SKM-1 treated with dmso at 0.1 percent for 144 hours (cell line): Measurements from ENCODE around the gene UNC13C.

ENCODE experiments used
- DNase-seq: peaks from one replicate; lab custom pipeline; 2025; ENCODE audit not compliant: unreplicated experiment; lab: John Stamatoyannopoulos, UW

The UNC13C gene

DNA sequence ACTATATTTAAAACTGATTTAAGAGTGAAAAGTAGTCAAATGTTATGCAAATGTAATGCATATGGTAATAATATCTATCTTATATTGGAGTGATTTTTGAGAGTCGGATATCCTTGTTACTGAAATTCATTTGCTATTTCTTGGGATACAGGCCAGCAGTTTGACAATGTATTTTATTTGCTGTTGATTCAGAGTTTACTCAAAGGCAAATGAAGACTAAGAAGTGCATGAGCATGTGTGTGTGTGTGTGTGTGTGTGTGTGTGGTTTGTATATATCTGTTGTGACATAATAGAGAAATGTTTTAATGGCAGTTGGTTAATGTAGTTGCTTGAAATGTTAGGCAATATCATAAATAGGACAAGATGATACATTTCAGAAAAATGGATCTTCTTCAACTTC is 39.0 kb downstream of the UNC13C start:
- no peak for DNase-seq

DNA sequence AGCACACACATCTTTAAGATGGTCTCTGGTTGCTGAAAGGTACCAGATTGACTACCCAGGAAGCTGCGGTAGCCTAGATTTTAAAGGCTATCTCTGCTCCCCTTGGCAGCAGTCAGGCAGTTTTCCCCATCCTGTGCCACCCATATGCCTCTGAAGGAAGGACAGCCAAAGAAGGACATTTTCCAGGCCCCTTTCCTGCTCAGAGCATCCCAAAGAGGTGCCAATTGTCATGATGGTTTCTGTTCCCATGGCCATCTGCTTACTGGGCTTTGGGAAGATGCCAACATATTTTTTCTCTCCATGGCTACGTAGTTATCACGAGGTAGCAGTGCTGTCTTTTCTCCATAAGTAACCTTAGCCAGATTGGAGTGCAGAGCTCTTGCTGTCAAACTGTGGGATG is 39.7 kb downstream of the UNC13C start:
- DNase-seq = no peak

DNA sequence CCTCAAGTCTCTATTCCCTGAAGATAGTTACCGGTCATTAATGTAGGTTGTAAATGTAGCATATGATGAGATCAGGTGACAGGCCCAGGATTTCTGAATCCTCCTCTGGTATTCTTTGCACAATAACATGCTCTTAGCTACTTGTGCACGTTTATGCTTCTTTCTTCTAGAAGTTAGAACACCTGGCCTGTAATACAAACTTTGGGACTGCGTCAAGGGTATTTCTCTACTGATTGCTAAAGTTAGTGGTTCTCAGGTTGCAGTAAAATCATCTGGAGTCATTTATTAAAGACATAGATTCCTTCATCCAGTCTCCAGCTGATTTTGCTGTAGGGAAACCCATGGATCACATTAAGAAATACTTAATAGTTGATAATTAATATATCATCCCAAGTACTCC is 48.0 kb downstream of the UNC13C start:
- DNase-seq = no peak

DNA sequence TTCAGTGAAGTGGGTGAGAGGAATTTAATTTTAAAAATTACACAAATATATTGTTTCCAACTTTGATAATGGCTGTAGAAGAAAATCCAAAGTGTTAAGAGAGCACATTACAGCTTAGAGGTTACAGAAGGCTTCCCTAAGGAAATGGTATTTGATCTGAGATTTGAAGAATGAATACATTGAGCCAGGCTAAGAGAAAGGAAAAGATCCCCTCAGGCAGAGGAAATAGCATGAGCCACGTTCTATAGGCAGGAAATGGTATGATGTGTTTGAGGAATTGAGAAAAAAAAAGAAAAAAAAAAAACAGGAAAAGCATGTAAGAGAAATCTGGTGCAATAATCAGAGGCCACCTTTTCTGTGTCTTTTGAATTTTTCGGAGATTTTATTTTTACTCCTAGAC is 48.6 kb downstream of the UNC13C start:
- DNase-seq = no peak

DNA sequence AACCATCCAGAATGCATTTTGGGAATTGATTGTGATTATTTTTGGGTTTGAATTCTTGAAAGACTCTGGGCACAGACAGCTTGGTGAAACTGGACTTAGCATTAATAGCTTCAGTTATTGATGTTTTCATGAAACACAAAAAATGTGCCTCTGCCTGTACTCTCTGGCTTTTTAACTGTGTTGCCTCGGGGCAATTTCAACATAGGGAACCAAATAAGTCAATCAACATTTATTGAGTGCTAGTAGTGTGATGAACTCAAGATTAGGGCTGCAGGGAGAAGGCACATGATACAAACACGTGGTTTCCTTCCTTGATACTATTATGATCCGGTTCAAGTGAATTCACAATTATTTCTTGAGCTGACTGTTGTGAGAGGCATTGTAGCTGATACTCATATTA is 50.8 kb downstream of the UNC13C start:
- no peak for DNase-seq

DNA sequence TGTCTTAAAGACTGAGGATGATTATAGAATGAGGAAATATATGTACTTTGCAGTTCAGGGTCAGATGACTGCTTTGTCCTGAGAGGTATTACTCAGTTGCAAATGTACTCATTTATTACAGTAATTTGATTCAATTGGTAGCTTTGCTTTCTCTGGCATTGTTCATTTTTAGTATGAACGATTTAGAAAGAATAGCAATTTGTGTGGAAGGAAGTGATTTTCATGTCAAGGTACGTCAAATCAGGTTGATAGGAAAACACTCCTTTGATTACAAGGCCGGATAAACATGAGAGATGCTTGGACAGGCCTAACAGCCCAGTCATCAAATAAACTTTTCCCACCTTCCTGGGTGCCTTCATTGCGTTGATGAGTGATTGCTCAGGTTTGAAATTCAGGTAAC is 53.8 kb downstream of the UNC13C start:
- no peak for DNase-seq

DNA sequence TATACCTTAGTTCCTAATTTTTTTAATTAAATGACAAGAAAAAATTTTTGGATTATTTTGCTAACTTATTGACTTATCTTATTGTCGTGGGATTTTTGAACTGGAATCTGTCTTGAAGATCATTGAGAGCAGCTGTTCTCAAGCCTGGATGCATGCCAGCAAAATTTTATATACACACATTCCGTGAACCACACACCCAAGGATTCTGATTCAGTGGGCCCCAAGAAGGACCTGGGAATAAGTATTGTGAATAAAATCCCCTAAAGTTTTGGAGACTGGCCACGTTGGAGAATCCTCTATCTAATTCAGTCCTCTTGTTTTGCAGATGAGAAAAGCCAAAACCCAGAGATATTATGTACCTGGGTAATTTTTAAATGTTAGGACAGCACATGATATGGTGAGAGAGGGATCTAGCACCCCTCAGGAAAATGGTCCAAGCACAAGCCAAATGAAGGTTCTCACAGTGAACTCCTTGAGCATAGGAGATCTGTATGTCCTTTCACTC is 55.2 kb downstream of the UNC13C start:
- no peak for DNase-seq

DNA sequence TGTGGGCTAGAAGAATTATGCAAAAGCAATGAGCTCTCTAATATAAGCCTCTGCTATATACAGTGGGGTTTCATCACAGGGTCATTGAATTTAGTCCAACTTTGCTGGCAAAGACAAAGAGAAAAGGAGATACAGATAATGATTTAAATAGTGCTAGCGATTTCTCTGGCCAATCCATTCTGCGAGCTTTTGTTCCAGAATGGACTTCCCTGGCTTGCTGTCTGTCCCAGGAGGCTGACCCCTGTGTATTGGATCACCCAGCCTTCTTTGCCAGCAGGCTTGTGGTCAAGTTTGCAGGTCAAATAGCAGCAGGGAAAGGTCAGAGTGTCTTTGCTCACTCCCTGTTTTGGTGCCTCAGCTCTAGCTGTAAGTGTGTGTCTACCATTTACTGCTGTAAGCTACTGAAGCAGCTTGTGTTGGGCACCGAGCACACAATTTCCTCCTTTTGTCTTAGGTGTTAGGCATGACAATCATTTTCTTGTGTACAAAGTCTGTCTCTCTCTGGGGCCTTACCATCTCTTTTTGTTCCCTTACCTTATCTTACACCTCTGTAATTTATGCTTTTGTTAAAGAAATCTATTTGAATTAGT is 55.7 kb downstream of the UNC13C start:
- DNase-seq = no peak

DNA sequence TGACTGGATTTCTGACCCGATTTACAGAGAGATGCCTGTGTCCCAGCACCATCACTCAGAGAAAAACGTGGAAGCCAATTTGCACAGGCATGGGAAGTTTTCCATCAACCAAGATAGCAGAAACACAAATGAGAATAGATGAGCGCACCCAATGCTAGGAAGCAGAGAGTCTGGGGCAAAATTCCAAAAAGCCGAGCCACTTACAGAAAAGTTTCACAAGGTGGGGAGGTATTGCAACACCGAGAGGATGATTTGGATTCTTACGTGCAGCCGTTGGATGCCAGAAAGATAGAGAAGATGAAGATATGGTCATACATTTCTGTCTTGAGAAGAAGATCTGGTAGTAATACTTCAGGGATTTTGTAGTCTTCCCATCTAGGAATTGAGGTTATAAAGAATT is 57.4 kb downstream of the UNC13C start:
- DNase-seq = no peak

DNA sequence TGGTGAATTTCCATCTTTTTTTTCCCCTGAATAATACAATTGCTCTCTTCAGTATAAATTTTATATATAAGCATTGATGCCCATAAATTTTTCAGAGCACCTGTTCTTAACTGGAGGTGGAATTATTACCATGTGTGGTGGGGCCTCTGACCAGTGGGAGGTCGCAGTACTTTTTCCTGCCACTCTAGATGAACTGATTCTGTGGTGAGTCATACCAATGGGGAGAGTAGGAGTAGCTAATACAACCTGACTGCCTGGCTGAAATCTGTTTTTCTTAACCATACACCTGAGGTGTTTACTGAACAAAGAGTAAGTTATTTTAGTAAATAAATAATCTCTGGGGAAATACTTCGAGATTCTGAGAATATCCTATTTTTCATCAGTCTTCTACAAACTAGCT is 67.2 kb downstream of the UNC13C start:
- no peak for DNase-seq

DNA sequence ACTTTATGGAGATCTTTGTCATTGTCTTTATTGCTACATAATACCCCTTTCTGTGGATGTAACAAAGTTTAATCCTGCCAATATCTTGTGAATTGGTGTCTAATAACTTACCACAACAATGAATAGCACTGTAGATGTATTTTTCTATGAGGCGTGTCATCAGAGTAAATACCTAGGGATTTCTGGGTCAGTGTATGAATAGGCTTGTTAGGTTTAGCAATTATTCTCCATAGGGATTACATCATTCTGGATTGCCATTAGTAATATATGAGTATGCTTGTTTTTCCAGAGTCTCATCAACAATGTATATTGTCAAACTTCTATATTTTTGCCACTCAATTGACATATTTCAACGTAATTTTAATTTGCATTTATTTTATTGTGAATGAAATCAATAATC is 67.9 kb downstream of the UNC13C start:
- no peak for DNase-seq

DNA sequence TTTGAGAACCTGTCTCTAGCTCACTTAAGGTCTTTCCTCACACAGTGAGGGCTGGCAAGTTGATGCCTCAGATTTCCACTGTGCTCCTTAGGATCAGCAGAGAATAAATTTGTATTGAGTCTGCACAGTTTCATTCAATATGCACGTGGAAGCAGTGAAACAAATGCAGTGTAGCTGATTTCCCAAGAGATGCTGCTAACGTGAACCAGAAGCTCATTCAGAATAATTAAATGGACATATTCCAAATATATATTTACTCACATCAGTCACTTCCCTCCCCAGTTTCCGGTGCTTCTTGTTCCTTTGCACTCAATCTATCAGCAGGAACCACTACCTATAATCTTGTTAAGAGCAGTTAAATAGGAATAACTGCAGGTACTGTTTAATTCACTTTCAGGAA is 86.1 kb downstream of the UNC13C start:
- DNase-seq = no peak

DNA sequence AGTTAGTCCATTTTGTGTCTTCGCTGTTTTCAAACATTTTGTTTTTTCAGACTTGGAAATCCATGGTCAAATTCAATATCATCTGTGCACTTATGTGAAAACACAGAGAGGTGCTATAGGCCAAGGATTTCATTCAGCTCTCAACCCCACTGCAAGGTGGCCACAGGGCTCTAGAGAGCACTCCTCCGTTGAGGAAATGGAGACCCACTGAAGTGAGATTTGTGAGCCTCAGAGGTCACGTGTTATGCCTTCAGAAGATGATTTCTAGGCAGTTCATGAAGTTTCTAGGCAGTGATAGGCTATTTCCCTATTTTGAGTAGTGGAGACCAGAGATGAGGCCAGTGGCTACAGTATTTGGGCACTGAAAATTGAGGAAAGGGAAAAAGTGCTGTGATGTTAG is 88.2 kb downstream of the UNC13C start:
- no peak for DNase-seq

DNA sequence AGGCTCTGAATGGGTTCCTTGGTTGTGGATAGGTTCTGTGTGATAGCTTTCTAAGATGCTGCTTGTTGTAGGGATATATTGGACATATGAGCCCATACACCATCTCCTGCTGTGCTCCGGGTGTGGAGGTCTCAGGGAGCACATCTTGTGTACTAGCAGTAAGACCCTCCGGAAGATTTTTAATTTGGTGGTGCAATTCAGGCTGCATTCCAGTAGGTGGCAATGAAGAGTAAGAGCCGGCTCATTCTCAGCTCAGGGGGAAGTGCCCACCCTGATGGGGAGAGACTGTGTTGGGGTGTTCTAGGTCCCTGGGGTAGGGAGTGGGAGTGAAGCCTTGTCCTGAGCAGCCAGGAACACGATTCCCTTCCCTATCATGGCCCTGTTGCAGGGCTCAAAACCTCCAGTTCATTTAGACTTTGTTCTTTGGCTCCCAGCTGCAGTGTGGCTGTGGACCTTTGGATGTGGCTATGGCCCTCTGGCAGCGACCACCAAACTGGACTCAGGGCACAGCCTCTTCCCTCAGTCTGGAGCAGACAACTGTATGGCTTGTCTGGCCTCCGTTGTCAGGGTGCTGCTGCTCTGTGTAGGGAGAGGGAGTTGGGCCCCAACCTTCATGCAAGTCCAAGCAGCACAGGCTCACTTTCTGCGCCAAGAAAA is 104.7 kb downstream of the UNC13C start:
- peak; percentile 7 for DNase-seq

DNA sequence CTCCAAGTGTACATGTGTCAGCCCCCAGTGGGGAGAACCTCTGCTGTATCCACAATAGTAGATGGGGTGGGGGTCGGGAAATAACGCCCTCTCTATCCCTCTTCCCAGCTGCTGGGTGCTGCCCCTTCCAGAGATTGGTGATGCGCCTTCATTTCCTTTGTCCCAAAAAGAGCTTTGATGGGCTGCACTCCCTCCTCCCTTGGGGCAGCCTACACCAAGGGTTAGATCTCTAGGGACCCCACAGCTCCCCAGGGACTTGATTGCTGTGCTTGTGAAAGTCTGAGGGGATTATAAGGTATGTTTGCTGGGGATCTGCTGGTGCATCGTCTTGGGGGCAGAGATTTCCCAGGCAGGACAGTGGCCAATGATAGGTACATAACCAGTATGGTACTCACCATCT is 105.3 kb downstream of the UNC13C start:
- no peak for DNase-seq

DNA sequence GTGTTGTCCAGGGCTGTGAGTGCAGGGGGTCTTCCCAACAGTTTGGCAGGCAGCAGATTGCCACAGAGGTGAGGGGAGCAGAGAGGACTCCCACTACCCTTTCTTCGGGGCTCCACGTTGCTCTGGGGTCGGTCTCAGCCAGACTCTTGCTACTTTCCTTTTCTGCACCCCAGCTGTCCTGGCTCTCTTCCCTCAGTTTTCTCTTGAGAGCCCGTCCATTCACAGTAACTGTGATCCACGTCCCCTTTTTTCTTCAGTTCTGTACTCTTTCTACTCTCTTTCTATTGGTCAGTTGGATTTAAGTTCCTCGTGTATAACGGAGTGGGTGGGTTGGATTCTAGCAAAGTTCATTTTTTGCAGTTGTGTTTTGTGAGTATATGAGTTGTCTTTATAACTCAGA is 105.8 kb downstream of the UNC13C start:
- DNase-seq = no peak

DNA sequence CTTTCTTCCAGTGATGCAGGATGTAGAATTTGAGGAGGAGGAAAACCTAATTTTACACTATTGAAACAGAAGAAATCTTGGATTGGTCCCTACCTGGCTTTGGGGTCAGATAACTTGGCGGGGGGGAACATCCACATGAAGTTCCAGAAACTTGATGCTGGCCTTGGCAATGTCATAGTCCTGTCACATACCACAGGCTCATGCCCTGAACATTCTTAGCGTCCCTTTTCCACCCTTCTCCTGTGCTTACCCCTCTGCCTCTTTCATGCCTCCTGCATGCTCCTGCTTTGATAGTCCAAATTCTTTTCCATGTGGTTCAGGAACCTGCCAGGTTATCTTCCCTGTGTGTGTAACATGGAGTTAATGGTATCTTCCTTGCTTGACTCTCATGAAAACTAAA is 110.6 kb downstream of the UNC13C start:
- no peak for DNase-seq

DNA sequence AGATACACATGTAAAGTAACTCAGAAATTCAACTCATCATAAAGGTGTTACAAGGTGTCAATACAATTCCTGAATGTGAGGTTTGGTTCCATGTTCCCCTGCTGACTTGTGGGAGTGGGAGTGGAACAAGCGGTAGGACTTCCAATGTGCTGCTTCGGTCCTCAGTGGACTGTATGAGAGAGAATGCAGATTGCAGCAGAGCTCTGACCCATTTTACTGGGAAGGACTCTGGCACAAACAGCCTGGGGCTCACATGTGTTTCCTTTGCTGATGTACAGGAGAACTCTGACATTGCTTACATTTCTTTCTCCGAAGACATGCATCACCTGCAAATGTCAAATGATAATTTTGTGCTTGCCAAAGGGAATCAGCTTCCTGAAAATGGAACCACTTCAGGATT is 111.5 kb downstream of the UNC13C start:
- no peak for DNase-seq

DNA sequence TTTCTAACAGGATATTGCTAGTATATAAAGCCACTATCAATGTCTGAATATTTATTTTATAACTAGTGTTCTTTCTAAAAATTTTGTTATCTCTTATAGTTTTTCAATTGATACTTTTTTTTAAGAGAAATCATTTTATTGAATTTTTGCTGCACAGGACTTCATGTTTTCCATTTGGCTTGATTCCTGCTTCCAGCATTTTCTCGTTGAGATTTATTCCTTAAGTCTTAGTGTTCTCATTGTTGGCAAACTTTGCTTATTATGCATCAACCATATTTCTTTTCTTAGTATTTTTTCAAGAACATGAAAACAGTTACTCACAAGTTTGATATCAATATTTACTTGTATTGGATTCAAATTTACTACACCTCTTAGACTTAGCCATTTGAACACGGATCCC is 113.4 kb downstream of the UNC13C start:
- DNase-seq = no peak

DNA sequence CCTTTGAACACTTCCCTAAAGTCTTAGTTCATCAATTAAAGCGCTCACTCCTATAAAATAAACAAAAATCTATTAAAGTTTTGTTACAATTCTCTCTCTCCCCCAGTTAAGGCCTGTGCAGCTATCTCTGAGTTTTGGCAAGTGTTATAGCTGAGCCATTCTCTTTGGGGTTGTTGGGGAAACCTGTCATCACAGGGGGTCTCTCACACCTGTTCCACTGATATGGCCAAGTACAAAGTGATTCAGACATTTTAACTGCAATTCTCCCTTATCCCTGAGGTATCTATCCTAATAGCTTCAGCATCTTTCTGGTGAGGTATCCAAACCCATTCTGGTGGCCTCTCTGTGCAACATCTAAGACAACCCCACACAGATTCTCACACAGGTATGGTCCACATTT is 116.4 kb downstream of the UNC13C start:
- no peak for DNase-seq

DNA sequence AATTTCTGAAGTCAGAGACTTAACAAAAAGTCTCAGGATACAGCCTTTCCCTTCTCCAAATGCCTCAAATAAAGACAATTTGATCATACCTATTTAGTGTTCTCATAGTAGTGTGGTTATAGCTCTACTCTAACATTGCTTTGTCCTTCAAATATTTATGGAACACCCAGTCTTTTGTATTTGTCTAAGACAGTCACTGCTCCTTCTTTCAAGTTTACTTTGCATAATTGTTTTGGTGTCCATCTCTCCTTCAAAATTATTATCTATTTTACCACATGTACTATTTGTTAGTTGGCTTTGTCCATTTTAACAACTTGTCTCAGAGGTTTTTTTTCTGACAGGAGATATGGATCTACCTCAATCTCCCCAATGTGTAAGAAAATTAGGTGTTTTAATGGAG is 118.8 kb downstream of the UNC13C start:
- DNase-seq = no peak

DNA sequence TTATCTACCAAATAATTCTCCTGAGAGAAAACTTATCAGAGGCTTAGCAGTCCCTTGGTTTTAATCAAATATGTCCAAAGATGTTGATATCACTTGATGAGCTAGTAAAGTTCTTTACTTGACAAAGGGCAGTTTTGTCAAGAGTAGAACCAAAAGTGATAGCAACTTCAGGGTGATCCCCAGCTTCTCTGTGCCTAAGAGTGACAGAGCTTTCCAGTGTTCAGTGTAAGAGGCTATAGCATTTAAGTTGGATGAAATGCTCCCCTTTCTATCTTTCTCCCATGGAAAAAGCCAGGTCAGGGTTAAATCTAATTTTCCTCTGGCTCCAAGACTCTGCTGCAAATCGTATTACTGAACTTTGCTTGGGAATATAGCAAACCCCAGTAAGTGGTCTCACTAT is 120.8 kb downstream of the UNC13C start:
- no peak for DNase-seq

DNA sequence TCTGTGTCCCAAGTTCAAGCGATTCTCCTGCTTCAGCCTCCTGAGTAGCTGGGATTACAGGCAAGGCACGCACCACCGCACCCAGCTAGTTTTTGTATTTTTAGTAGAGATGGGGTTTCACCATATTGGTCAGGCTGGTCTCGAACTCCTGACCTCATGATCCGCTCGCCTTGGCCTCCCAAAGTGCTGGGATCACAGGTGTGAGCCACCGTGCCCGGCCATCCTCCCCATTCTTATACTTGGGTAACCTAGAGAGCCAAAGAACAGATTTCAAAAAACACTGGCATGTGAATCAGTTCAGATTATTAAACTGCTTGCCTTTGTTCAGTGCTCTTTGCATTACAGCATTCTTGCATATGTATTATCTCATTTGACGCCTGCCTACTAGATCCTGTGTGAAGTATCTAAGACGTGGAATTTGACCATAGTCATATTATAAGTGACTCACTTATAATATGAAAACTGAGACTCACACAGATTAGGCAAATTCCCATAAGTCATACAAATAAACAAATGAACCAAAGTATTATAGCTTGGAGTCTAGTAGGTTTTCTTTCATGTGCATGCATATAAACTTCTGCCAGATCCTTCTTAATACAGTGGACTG is 123.5 kb downstream of the UNC13C start:
- DNase-seq = no peak
